Measurements from ENCODE around the gene TGIF1. TPM values are rescaled to one million over a fixed set of nuclear protein-coding genes. Genes with fewer than 3 reads are reported as not detected.

TGIF1 gene
- total and polyA plus RNA-seq, 9 of the 15 experiments (the other 6 are each of a cell fraction or from before 2014, with no cell fraction given): 16.1 to 77.7 (median 44.6) TPM

GRCh38 chr18:3441290-3441689, 8.7 kb upstream of the TGIF1 start:
- H3K79me2 ChIP-seq (ENCODE audit: control insufficient read depth, insufficient read depth, low read length): 0 out of 3 replicates have a peak, but pooled peaks cover 2% of the 10 kb centered on the region
- no peak overlapping the region for H3K4me2 ChIP-seq (ENCODE audit: insufficient read depth, low read length)
- no peaks in the 10 kb centered on the region for H3K27me3 ChIP-seq (ENCODE audit: control insufficient read depth in 2 of 2, insufficient read depth in 2 of 2, low read length in 2 of 2)
- H3K9me1 ChIP-seq (ENCODE audit: control insufficient read depth, insufficient read depth, low read length): no peaks in the 10 kb centered on the region
- WGBS (ENCODE audit: insufficient coverage, low coverage, missing lambda C conversion rate): 17% methylated on average over 2 of the region's 2 CpGs
- peak overlapping the region; percentile 71 for H2AFZ ChIP-seq (ENCODE audit: low read depth, low read length)
- no peak overlapping the region for H3K4me3 ChIP-seq
- CTCF ChIA-PET (ENCODE audit: low intra/inter-chr PET ratio): interaction anchor here (0.8 to 1.2 kb wide), 3 partner anchors 14 to 225 kb away, joined by 3 to 4 read pairs (median 3); no protein-coding TSS in a partner anchor
- peak; percentile 75 for ATAC-seq
- in situ Hi-C loops (cut with MboI) (no loop called here), intact Hi-C loops (cut with micrococcal nuclease) (no loop called here)
- peak; percentile 61 for FAIRE-seq
- no peaks in the 10 kb centered on the region for H4K20me1 ChIP-seq (replicated peaks; ENCODE audit: control insufficient read depth, insufficient read depth, low read length)
- no TSS peak for BruUV-seq (replicated peaks)
- H3K9ac ChIP-seq (ENCODE audit: insufficient read depth in 1 of 2, low read depth in 2 of 2, low read length in 2 of 2): no peak overlapping the region
- H3K36me3 ChIP-seq (ENCODE audit: control insufficient read depth, insufficient read depth, low read length): no peaks in the 10 kb centered on the region
- no peak overlapping the region for H3K27ac ChIP-seq (ENCODE audit: extremely low read depth, low read depth, low read length)
- POLR2A ChIA-PET: interaction anchor here (0.8 to 1.1 kb wide), 2 partner anchors 10 to 32 kb away, joined by 3 to 4 read pairs; no protein-coding TSS in a partner anchor
- H3K9me3 ChIP-seq (replicated peaks; ENCODE audit: control insufficient read depth, insufficient read depth, low read depth, low read length): no peaks in the 10 kb centered on the region
- peaks cover 19 to 29% of the 10 kb centered on the region in 2 experiments for H3K4me1 ChIP-seq (replicated peaks in 1 of 2; ENCODE audit: control insufficient read depth in 2 of 2, insufficient read depth in 2 of 2, low read length in 2 of 2)
- peak in 2 of 4 experiments; percentile 43 to 59 for DNase-seq (ENCODE audit: extremely low read depth in 1 of 4, low spot score in 3 of 4)
- TF ChIP-seq NRF1 (conservative IDR thresholded peaks at IDR 0.05 in 1 of 2, IDR thresholded peaks at IDR 0.05 in 1 of 2) (no peak), E4F1 (CRISPR knock-in tag; IDR thresholded peaks at IDR 0.05; ENCODE audit: borderline replicate concordance) (no peak), CTCF (IDR thresholded peaks at IDR 0.05 in 2 of 3, conservative IDR thresholded peaks at IDR 0.05 in 1 of 3; ENCODE audit: insufficient read depth in 2 of 3, low read depth in 1 of 3, low read length in 3 of 3) (peak; percentile 46 to 69 (median 64)), YY1 (IDR thresholded peaks at IDR 0.05; ENCODE audit: borderline replicate concordance in 1 of 3, control insufficient read depth in 1 of 3, extremely low read depth in 1 of 3, insufficient read depth in 3 of 3, insufficient read length in 1 of 3, insufficient replicate concordance in 2 of 3, low read depth in 1 of 3, low read length in 2 of 3) (peak in 1 of 3 experiments; percentile 52), SP1 (CRISPR knock-in tag; IDR thresholded peaks at IDR 0.05) (no peak), HDAC3 (IDR thresholded peaks at IDR 0.05; ENCODE audit: borderline replicate concordance, partially characterized antibody) (no peak), HSF4 (CRISPR knock-in tag; IDR thresholded peaks at IDR 0.05; ENCODE audit: borderline replicate concordance) (no peak), CEBPG (CRISPR knock-in tag; IDR thresholded peaks at IDR 0.05) (no peak), CEBPG (tag; conservative IDR thresholded peaks at IDR 0.05 in 1 of 2, IDR thresholded peaks at IDR 0.05 in 1 of 2) (peak in 1 of 2 experiments; percentile 72; a peak in 2 of 4 replicates), ARID3B (CRISPR knock-in tag; IDR thresholded peaks at IDR 0.05; ENCODE audit: borderline replicate concordance) (no peak), MLX (CRISPR knock-in tag; conservative IDR thresholded peaks at IDR 0.05) (no peak), TGIF2 (CRISPR knock-in tag; IDR thresholded peaks at IDR 0.05) (no peak), NCOA6 (IDR thresholded peaks at IDR 0.05) (no peak), CXXC5 (CRISPR knock-in tag; IDR thresholded peaks at IDR 0.05) (peak; percentile 18; the same call in 1 of the 2 replicates)

Measured in K562 (cell line).